Measurements from ENCODE around the gene ERLIN1. TPM values are rescaled to one million over a fixed set of nuclear protein-coding genes. Genes with fewer than 3 reads are reported as not detected.

ERLIN1 gene
- total RNA-seq, 2 donors from 2014 or later: 18.1 to 23.8 TPM

GRCh38 chr10:100184426-100184825 is 1.4 kb downstream of the ERLIN1 start:
- Histone ChIP-seq H3K9me3 (no peaks in the 10 kb centered on the region), H3K27me3 (replicated peaks; ENCODE audit: insufficient read depth) (no peaks in the 10 kb centered on the region), H3K27ac (no peak overlapping the region), H3K4me1 (replicated peaks) (peaks cover 4% of the 10 kb centered on the region), H3K4me3 (peak overlapping the region; percentile 71 to 83), H3K36me3 (no peaks in the 10 kb centered on the region)
- TF ChIP-seq CTCF (IDR thresholded peaks at IDR 0.05) (no peak), POLR2AphosphoS5 (IDR thresholded peaks at IDR 0.05) (no peak), POLR2A (IDR thresholded peaks at IDR 0.05) (no peak)
- intact Hi-C loops (cut with DNase I): no loop called here
- DNase-seq (ENCODE audit: low spot score): no peak
- 30% methylated on average over 1 of the region's 1 CpG for WGBS

- H3K4me1 ChIP-seq (replicated peaks): peaks cover 4% of the 10 kb centered on the region
- peak; percentile 86 for TF ChIP-seq POLR2AphosphoS5 (IDR thresholded peaks at IDR 0.05)
- TF ChIP-seq POLR2A (IDR thresholded peaks at IDR 0.05): no peak
- no peaks in the 10 kb centered on the region for H3K27me3 ChIP-seq (replicated peaks; ENCODE audit: insufficient read depth)
- intact Hi-C loops (cut with DNase I): no loop called here
- peak overlapping the region in 1 of 2 donors; percentile 45 for H3K27ac ChIP-seq
- DNase-seq (ENCODE audit: low spot score): peak; percentile 62
- no peaks in the 10 kb centered on the region for H3K9me3 ChIP-seq
- 52% methylated on average over 3 of the region's 3 CpGs for WGBS
- H3K36me3 ChIP-seq: no peaks in the 10 kb centered on the region
- no peak overlapping the region for H3K4me3 ChIP-seq
These were observed 2.3 kb downstream of the ERLIN1 start for GRCh38 chr10:100183481-100183880.

GRCh38 chr10:100182908-100183307 is 2.9 kb downstream of the ERLIN1 start:
- whole genome bisulfite sequencing: 73% methylated on average over 3 of the region's 3 CpGs
- Histone ChIP-seq H3K4me3 (no peak overlapping the region), H3K36me3 (no peaks in the 10 kb centered on the region), H3K9me3 (no peaks in the 10 kb centered on the region), H3K27ac (peak overlapping the region in 1 of 2 donors; percentile 45), H3K27me3 (replicated peaks; ENCODE audit: insufficient read depth) (no peaks in the 10 kb centered on the region), H3K4me1 (replicated peaks) (peaks cover 4% of the 10 kb centered on the region)
- TF ChIP-seq CTCF (IDR thresholded peaks at IDR 0.05): no peak
- TF ChIP-seq POLR2AphosphoS5 (IDR thresholded peaks at IDR 0.05): no peak
- no peak for TF ChIP-seq POLR2A (IDR thresholded peaks at IDR 0.05)
- intact Hi-C loops (cut with DNase I): no loop called here
- DNase-seq (ENCODE audit: low spot score): no peak

- no peak overlapping the region for H3K27ac ChIP-seq
- no peaks in the 10 kb centered on the region for H3K9me3 ChIP-seq
- no peak overlapping the region for H3K4me3 ChIP-seq
- intact Hi-C loops (cut with DNase I): no loop called here
- WGBS: 96% methylated on average over 6 of the region's 6 CpGs
- no peaks in the 10 kb centered on the region for H3K27me3 ChIP-seq (replicated peaks; ENCODE audit: insufficient read depth)
- H3K36me3 ChIP-seq: no peaks in the 10 kb centered on the region
- TF ChIP-seq CTCF (IDR thresholded peaks at IDR 0.05): no peak
- no peak for TF ChIP-seq POLR2AphosphoS5 (IDR thresholded peaks at IDR 0.05)
- no peak for TF ChIP-seq POLR2A (IDR thresholded peaks at IDR 0.05)
- H3K4me1 ChIP-seq (replicated peaks): peaks cover 4% of the 10 kb centered on the region
- DNase-seq (ENCODE audit: low spot score): no peak
These were observed 3.5 kb downstream of the ERLIN1 start for GRCh38 chr10:100182281-100182680.

GRCh38 chr10:100175875-100176274 is 10.0 kb downstream of the ERLIN1 start:
- WGBS: 51% methylated on average over 1 of the region's 1 CpG
- intact Hi-C loops (cut with DNase I): no loop called here
- Histone ChIP-seq H3K4me1 (replicated peaks) (no peaks in the 10 kb centered on the region), H3K27ac (no peak overlapping the region), H3K27me3 (replicated peaks; ENCODE audit: insufficient read depth) (no peaks in the 10 kb centered on the region), H3K36me3 (no peaks in the 10 kb centered on the region), H3K4me3 (no peak overlapping the region), H3K9me3 (no peaks in the 10 kb centered on the region)
- TF ChIP-seq POLR2AphosphoS5 (IDR thresholded peaks at IDR 0.05) (peak; percentile 13), POLR2A (IDR thresholded peaks at IDR 0.05) (no peak)
- no peak for DNase-seq (ENCODE audit: low spot score)

All from prostate gland (tissue), 2 donors.